ENCODE measurements around the gene HOXA6.
A peak's percentile ranks its signal among the peaks of the same experiment; 100 is the strongest.

The HOXA6 gene

GRCh38 chr7:27095897-27096767, 51.4 kb downstream of the HOXA6 start, which contains the start of gene HOXA1:
TSS of gene HOXA1 (minus strand) at chr7:27096000. CDS start at chr7:27095912, 88 bp downstream.
- H3K4me1 ChIP-seq (ENCODE audit: control insufficient read depth in 1 of 2, insufficient read depth in 1 of 2, low read depth in 1 of 2, low read length in 1 of 2), result peaks cover 32 to 36% of the 10 kb centered on the region in 2 experiments
- peaks cover 84% of the 10 kb centered on the region for H3K27me3 ChIP-seq
- no peaks in the 10 kb centered on the region for H3K9me3 ChIP-seq
- H3K4me3 ChIP-seq (ENCODE audit: low read depth in 1 of 2, low read length in 1 of 2), result peak within 1 kb of the TSS; percentile 95 to 99
- TF ChIP-seq CTCF (IDR thresholded peaks at IDR 0.05), result no peak
- peak within 1 kb of the TSS; percentile 96 for H3K27ac ChIP-seq
- peaks cover 28% of the 10 kb centered on the region for H3K36me3 ChIP-seq
